Measurements from ENCODE around the gene PARD3.

- TF ChIP-seq EZH2phosphoT487 (IDR thresholded peaks at IDR 0.05; ENCODE audit: insufficient read depth, low read depth) (peak; percentile 87), EZH2 (IDR thresholded peaks at IDR 0.05; ENCODE audit: insufficient read depth, poor library complexity, severe bottlenecking) (no peak)
Observed at GRCh38 chr10:34124522-34125035, 690.5 kb downstream of the PARD3 start.
